HCT116 (cell line): ENCODE results near the gene GYS1.

Experiments used
- CEBPB ChIP-seq: IDR thresholded peaks from 2 replicates; pipeline ENCODE4 v1.6.1; 2012; ENCODE audit warnings: low read depth
- POLR2AphosphoS5 ChIP-seq: IDR thresholded peaks from 2 replicates; pipeline ENCODE4 v1.6.1; 2011; ENCODE audit warnings: mild to moderate bottlenecking, low read depth, low read length, moderate library complexity
- TF ChIP-seq, protein P1 (sequence below), 3 experiments: fragments of 200-600 bp in 1 of 3; sonication (generic) in 1 of 3; IDR thresholded peaks in 2 of 3; conservative IDR thresholded peaks in 1 of 3; 2 replicates each; pipeline ENCODE4 v1.5.1; 2012 to 2017; ENCODE audit warnings: low read depth in 2 of 3, low read length in 2 of 3, antibody characterized with exemption in 1 of 3, borderline replicate concordance in 1 of 3, control low read depth in 1 of 3, mild to moderate bottlenecking in 1 of 3, mixed read lengths in 1 of 3, mixed run types in 1 of 3, moderate library complexity in 1 of 3; ENCODE audit not compliant: insufficient read depth in 1 of 3

DNA sequence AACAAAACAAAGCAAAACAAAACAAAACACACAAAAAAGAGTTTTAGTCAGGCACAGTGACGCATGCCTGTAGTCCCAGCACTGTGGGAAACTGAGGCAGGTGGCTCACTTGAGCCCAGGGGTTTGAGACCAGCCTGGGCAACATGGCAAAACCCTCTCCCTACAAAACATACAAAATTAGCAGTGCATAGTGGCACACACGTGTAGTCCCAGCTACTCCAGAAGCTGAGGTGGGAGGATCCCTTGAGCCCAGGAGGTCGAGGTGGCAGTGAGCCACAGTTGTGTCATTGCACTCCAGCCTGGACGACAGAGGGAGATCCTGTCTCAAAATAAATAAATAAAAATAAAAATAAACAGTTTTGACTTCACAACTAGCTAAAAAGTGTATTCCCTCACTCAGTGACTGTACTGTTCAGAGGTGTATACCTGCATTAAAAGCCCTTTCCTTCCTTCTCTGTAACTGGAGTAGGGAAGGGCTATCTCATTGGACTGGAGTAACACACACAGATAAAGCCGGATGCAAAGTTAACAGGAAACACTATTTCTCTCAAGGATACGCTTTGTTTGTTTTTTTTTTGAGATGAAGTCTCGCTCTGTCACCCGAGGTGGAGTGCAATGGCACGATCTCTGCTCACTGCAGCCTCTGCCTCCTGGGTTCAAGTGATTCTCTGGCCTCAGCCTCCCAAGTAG, 42.1 kb downstream of the GYS1 start:
- TF ChIP-seq, protein P1, sequence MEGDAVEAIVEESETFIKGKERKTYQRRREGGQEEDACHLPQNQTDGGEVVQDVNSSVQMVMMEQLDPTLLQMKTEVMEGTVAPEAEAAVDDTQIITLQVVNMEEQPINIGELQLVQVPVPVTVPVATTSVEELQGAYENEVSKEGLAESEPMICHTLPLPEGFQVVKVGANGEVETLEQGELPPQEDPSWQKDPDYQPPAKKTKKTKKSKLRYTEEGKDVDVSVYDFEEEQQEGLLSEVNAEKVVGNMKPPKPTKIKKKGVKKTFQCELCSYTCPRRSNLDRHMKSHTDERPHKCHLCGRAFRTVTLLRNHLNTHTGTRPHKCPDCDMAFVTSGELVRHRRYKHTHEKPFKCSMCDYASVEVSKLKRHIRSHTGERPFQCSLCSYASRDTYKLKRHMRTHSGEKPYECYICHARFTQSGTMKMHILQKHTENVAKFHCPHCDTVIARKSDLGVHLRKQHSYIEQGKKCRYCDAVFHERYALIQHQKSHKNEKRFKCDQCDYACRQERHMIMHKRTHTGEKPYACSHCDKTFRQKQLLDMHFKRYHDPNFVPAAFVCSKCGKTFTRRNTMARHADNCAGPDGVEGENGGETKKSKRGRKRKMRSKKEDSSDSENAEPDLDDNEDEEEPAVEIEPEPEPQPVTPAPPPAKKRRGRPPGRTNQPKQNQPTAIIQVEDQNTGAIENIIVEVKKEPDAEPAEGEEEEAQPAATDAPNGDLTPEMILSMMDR (IDR thresholded peaks at IDR 0.05 in 2 of 3, conservative IDR thresholded peaks at IDR 0.05 in 1 of 3; ENCODE audit: borderline replicate concordance in 1 of 3, insufficient read depth in 1 of 3, low read depth in 2 of 3, low read length in 2 of 3), result no peak
- TF ChIP-seq POLR2AphosphoS5 (no peak), CEBPB (no peak)
